AG09309 (cell line): ENCODE measurements around the gene TMEM30A.

Experiments
- DNase-seq: peaks from one replicate; pipeline ENCODE4 v3.0.0-alpha.2; 2010; ENCODE audit warnings: low read depth
- H3K4me3 ChIP-seq: 2 replicates; pipeline ENCODE4 v1.5.1; 2011; ENCODE audit warnings: mild to moderate bottlenecking, low read depth, low read length, moderate library complexity; ENCODE audit not compliant: control insufficient read depth
- CTCF ChIP-seq: IDR thresholded peaks from 2 replicates; pipeline ENCODE4 v1.5.1; 2011; ENCODE audit warnings: mild to moderate bottlenecking, low read depth, low read length, inconsistent platforms; ENCODE audit not compliant: insufficient read depth, control insufficient read depth; ENCODE audit errors: missing control alignments

TMEM30A gene

GRCh38 chr6:75221116-75221515 is 63.5 kb downstream of the TMEM30A start:
- no peak for TF ChIP-seq CTCF
- H3K4me3 ChIP-seq: no peak overlapping the region
- DNase-seq: no peak

GRCh38 chr6:75220357-75220756 is 64.2 kb downstream of the TMEM30A start:
- H3K4me3 ChIP-seq: no peak overlapping the region
- TF ChIP-seq CTCF: no peak
- DNase-seq: no peak

GRCh38 chr6:75219263-75219662 is 65.3 kb downstream of the TMEM30A start:
- TF ChIP-seq CTCF: no peak
- DNase-seq: no peak
- H3K4me3 ChIP-seq: no peak overlapping the region

GRCh38 chr6:75217193-75217592 is 67.4 kb downstream of the TMEM30A start:
- no peak for DNase-seq
- no peak for TF ChIP-seq CTCF
- H3K4me3 ChIP-seq: no peak overlapping the region

- H3K4me3 ChIP-seq: no peak overlapping the region
- DNase-seq: no peak
- TF ChIP-seq CTCF: no peak
Observed at GRCh38 chr6:75215291-75215690, 69.3 kb downstream of the TMEM30A start.

GRCh38 chr6:75213732-75214131 is 70.9 kb downstream of the TMEM30A start:
- no peak for TF ChIP-seq CTCF
- no peak for DNase-seq
- H3K4me3 ChIP-seq: no peak overlapping the region

- no peak overlapping the region for H3K4me3 ChIP-seq
- TF ChIP-seq CTCF: no peak
- DNase-seq: no peak
Observed at GRCh38 chr6:75213112-75213511, 71.5 kb downstream of the TMEM30A start.
